H1 (cell line): Measurements from ENCODE around the gene CUTA. TPM values are rescaled to one million over a fixed set of nuclear protein-coding genes. Genes with fewer than 3 reads are reported as not detected.
A peak's percentile ranks its signal among the peaks of the same experiment; 100 is the strongest.

Experiments
- HDAC6 ChIP-seq: IDR thresholded peaks from one replicate; pipeline ENCODE4 v1.7.1; 2012; ENCODE audit warnings: low read depth, mild to moderate bottlenecking, inconsistent platforms, low read length, moderate library complexity
- MAFK ChIP-seq: IDR thresholded peaks from 2 replicates; pipeline ENCODE4 v1.6.1; 2012; ENCODE audit warnings: low read depth, mild to moderate bottlenecking, improper control_type of control experiment, low read length
- RAD21 ChIP-seq, 2 experiments: IDR thresholded peaks in 1 of 2; conservative IDR thresholded peaks in 1 of 2; 2 replicates each; pipeline ENCODE4 v1.6.1; 2011; ENCODE audit warnings: low read depth in 2 of 2, low read length in 2 of 2, improper control_type of control experiment in 1 of 2, inconsistent platforms in 1 of 2, mild to moderate bottlenecking in 1 of 2, moderate library complexity in 1 of 2
- SIN3A ChIP-seq, 2 experiments: IDR thresholded peaks in 1 of 2; conservative IDR thresholded peaks in 1 of 2; 2 replicates each; pipeline ENCODE4 v1.6.1; 2011 to 2012; ENCODE audit warnings: low read length in 2 of 2, improper control_type of control experiment in 1 of 2, low read depth in 1 of 2, mild to moderate bottlenecking in 1 of 2
- polyA plus RNA-seq, 7 experiments: library from polyadenylated mRNA; depleted of rRNA in 3 of 7; stranded (reverse) in 5 of 7; unstranded in 2 of 7; fragments of >200 nt in 5 of 7; fragments of 200-250 nt in 2 of 7; gene quantifications; 1 replicate in 5 of 7; 2 replicates in 1 of 7; 4 replicates in 1 of 7; pipeline versions ENCODE4 v1.2.1 to v1.2.3, GENCODE V29; 2011 to 2013; ENCODE audit warnings: missing spikeins in 2 of 7, mixed read lengths in 2 of 7
- total RNA-seq: library from RNA; stranded (reverse); fragmentation: NEBNext Ultra II Directional; extraction: Animal tissue kit (Norgen Biotek cat#: 25700); gene quantifications from 2 replicates; pipeline ENCODE4 v1.2.1, GENCODE V29; 2021
- TF ChIP-seq, protein P1 (sequence below), 3 experiments: IDR thresholded peaks; 1 replicate in 2 of 3; 2 replicates in 1 of 3; pipeline versions ENCODE4 v1.5.1 to v1.6.1; 2011; ENCODE audit warnings: low read length in 3 of 3, mild to moderate bottlenecking in 3 of 3, inconsistent platforms in 2 of 3, low read depth in 1 of 3, moderate library complexity in 1 of 3; ENCODE audit not compliant: insufficient read depth in 1 of 3; ENCODE audit errors: control extremely low read depth in 1 of 3

CUTA gene
- total and polyA plus RNA-seq, 2 of the 8 experiments (the other 6 are each of a cell fraction or from before 2014, with no cell fraction given) = 297 to 460 TPM

DNA sequence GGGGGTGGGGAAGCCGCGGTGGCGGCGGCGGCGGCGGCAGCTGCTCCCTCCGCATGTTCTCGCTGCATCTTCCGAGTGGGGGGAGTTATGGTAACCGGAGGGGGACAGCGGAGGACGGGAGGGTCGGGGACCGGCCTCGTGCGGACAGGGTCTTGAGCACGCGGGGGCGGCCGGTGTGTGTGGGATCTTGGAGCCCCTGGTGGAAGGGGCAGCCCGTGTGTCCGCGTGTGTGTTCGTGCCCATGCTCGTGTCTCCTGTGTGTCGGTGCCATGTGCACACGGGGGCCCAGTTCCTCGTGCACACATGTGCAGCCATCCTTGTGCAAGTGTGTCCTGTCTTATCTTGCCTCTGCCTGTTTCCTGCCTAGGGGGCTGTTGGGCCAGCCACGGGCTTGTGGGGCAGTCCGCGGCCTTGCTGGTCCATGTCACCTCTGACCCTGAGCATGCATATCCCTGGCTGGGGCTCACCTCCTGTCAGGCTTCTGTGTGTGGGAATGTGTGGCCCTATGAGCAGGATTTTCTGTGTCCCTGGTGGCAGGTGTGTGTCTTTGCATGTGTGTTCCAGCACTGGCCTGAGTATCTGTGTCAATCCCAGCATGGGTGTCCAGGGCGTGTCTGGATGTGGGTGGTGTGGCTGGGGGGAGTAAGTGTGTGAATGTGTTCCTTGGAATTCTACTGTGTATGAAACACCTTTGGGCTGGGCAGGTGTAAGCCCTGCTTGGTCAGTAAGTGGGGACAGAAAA, 10.5 kb upstream of the CUTA start (continued):
- TF ChIP-seq, protein P1, sequence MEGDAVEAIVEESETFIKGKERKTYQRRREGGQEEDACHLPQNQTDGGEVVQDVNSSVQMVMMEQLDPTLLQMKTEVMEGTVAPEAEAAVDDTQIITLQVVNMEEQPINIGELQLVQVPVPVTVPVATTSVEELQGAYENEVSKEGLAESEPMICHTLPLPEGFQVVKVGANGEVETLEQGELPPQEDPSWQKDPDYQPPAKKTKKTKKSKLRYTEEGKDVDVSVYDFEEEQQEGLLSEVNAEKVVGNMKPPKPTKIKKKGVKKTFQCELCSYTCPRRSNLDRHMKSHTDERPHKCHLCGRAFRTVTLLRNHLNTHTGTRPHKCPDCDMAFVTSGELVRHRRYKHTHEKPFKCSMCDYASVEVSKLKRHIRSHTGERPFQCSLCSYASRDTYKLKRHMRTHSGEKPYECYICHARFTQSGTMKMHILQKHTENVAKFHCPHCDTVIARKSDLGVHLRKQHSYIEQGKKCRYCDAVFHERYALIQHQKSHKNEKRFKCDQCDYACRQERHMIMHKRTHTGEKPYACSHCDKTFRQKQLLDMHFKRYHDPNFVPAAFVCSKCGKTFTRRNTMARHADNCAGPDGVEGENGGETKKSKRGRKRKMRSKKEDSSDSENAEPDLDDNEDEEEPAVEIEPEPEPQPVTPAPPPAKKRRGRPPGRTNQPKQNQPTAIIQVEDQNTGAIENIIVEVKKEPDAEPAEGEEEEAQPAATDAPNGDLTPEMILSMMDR (IDR thresholded peaks at IDR 0.05; ENCODE audit: control extremely low read depth in 1 of 3, insufficient read depth in 1 of 3, low read depth in 1 of 3, low read length in 3 of 3) = peak in 2 of 3 experiments; percentile 14 to 36; a peak in 1 of 4 replicates
- TF ChIP-seq RAD21 (IDR thresholded peaks at IDR 0.05 in 1 of 2, conservative IDR thresholded peaks at IDR 0.05 in 1 of 2; ENCODE audit: low read depth in 2 of 2, low read length in 2 of 2) = peak in 1 of 2 experiments; percentile 11; a peak in 1 of 4 replicates
- no peak for TF ChIP-seq HDAC6
- no peak for TF ChIP-seq MAFK
- TF ChIP-seq SIN3A (conservative IDR thresholded peaks at IDR 0.05 in 1 of 2, IDR thresholded peaks at IDR 0.05 in 1 of 2; ENCODE audit: low read depth in 1 of 2, low read length in 2 of 2) = peak in 1 of 2 experiments; percentile 32; a peak in 1 of 4 replicates
